AML-193 (cell line): ENCODE results near the gene SH3GL2.

ENCODE experiments used
- DNase-seq, 2 experiments: peaks; one replicate each; lab custom pipeline; 2025; lab: John Stamatoyannopoulos, UW

Gene SH3GL2

GRCh38 chr9:17611342-17611741 is 32.5 kb downstream of the SH3GL2 start:
- DNase-seq, result no peak

GRCh38 chr9:17611917-17612316 is 33.1 kb downstream of the SH3GL2 start:
- no peak for DNase-seq

- no peak for DNase-seq
Measured at GRCh38 chr9:17613758-17614157, 34.9 kb downstream of the SH3GL2 start.

GRCh38 chr9:17614250-17614649 is 35.4 kb downstream of the SH3GL2 start:
- no peak for DNase-seq

- DNase-seq, result no peak
Measured at GRCh38 chr9:17614903-17615302, 36.0 kb downstream of the SH3GL2 start.

- DNase-seq, result no peak
Measured at GRCh38 chr9:17622141-17622540, 43.3 kb downstream of the SH3GL2 start.

GRCh38 chr9:17622749-17623148 is 43.9 kb downstream of the SH3GL2 start:
- no peak for DNase-seq

GRCh38 chr9:17623965-17624364 is 45.1 kb downstream of the SH3GL2 start:
- DNase-seq, result no peak

GRCh38 chr9:17624571-17624970 is 45.7 kb downstream of the SH3GL2 start:
- DNase-seq, result no peak

GRCh38 chr9:17625644-17626388 is 47.0 kb downstream of the SH3GL2 start:
- no peak for DNase-seq

- no peak for DNase-seq
Measured at GRCh38 chr9:17627641-17628040, 48.8 kb downstream of the SH3GL2 start.

- DNase-seq, result no peak
Measured at GRCh38 chr9:17628624-17629023, 49.8 kb downstream of the SH3GL2 start.

- no peak for DNase-seq
Measured at GRCh38 chr9:17630531-17630949, 51.7 kb downstream of the SH3GL2 start.

GRCh38 chr9:17631396-17631795 is 52.5 kb downstream of the SH3GL2 start:
- DNase-seq, result no peak

GRCh38 chr9:17632994-17633393 is 54.1 kb downstream of the SH3GL2 start:
- DNase-seq, result no peak

GRCh38 chr9:17635115-17635890 is 56.4 kb downstream of the SH3GL2 start:
- DNase-seq, result no peak

- no peak for DNase-seq
Measured at GRCh38 chr9:17636349-17636748, 57.5 kb downstream of the SH3GL2 start.

- no peak for DNase-seq
Measured at GRCh38 chr9:17636821-17637220, 58.0 kb downstream of the SH3GL2 start.

GRCh38 chr9:17637229-17637628 is 58.4 kb downstream of the SH3GL2 start:
- DNase-seq, result no peak

- no peak for DNase-seq
Measured at GRCh38 chr9:17648516-17648915, 69.7 kb downstream of the SH3GL2 start.

GRCh38 chr9:17651725-17652124 is 72.9 kb downstream of the SH3GL2 start:
- no peak for DNase-seq

GRCh38 chr9:17653947-17654465 is 75.1 kb downstream of the SH3GL2 start:
- no peak for DNase-seq

GRCh38 chr9:17656889-17657288 is 78.0 kb downstream of the SH3GL2 start:
- no peak for DNase-seq
